ENCODE data around the gene FGF14. TPM values are rescaled to one million over a fixed set of nuclear protein-coding genes. Genes with fewer than 3 reads are reported as not detected.

Gene FGF14
- total RNA-seq, 1 experiment from 2014 or later: not detected

- Histone ChIP-seq H3K79me2 (ENCODE audit: low read length) (no peaks in the 10 kb centered on the region), H3K36me3 (ENCODE audit: insufficient read depth, low read length) (no peaks in the 10 kb centered on the region), H3K4me2 (ENCODE audit: low read depth, low read length, poor library complexity, severe bottlenecking) (no peak overlapping the region), H3K27me3 (ENCODE audit: low read length) (no peaks in the 10 kb centered on the region), H3K4me3 (ENCODE audit: low read length) (no peak overlapping the region), H3K4me1 (ENCODE audit: low read length) (no peaks in the 10 kb centered on the region), H3K9me2 (replicated peaks; ENCODE audit: insufficient read depth, low read length) (peaks cover 3% of the 10 kb centered on the region; the same call in 1 of the 2 replicates), H3K27ac (ENCODE audit: low read length) (no peak overlapping the region), H3K9ac (ENCODE audit: low read length) (no peak overlapping the region), H2AFZ (ENCODE audit: low read length) (no peak overlapping the region), H4K20me1 (ENCODE audit: insufficient read depth, low read depth, low read length) (no peaks in the 10 kb centered on the region), H3K9me3 (ENCODE audit: low read length) (no peaks in the 10 kb centered on the region)
- DNase-seq: no peak
Measured at GRCh38 chr13:102380012-102380411, 21.8 kb downstream of the FGF14 start.

GRCh38 chr13:102376318-102376717 lies 25.5 kb downstream of the FGF14 start:
- Histone ChIP-seq H4K20me1 (ENCODE audit: insufficient read depth, low read depth, low read length) (no peaks in the 10 kb centered on the region), H3K9me2 (replicated peaks; ENCODE audit: insufficient read depth, low read length) (no peaks in the 10 kb centered on the region), H3K4me2 (ENCODE audit: low read depth, low read length, poor library complexity, severe bottlenecking) (no peak overlapping the region), H3K9me3 (ENCODE audit: low read length) (no peaks in the 10 kb centered on the region), H3K27me3 (ENCODE audit: low read length) (no peaks in the 10 kb centered on the region), H3K36me3 (ENCODE audit: insufficient read depth, low read length) (no peaks in the 10 kb centered on the region), H2AFZ (ENCODE audit: low read length) (no peak overlapping the region), H3K4me1 (ENCODE audit: low read length) (no peaks in the 10 kb centered on the region), H3K27ac (ENCODE audit: low read length) (no peak overlapping the region), H3K9ac (ENCODE audit: low read length) (no peak overlapping the region), H3K4me3 (ENCODE audit: low read length) (no peak overlapping the region), H3K79me2 (ENCODE audit: low read length) (no peaks in the 10 kb centered on the region)
- DNase-seq: no peak

- H3K9me3 ChIP-seq (ENCODE audit: low read length): no peaks in the 10 kb centered on the region
- no peaks in the 10 kb centered on the region for H3K36me3 ChIP-seq (ENCODE audit: insufficient read depth, low read length)
- H4K20me1 ChIP-seq (ENCODE audit: insufficient read depth, low read depth, low read length): no peaks in the 10 kb centered on the region
- no peak overlapping the region for H3K27ac ChIP-seq (ENCODE audit: low read length)
- H3K4me1 ChIP-seq (ENCODE audit: low read length): no peaks in the 10 kb centered on the region
- H3K27me3 ChIP-seq (ENCODE audit: low read length): no peaks in the 10 kb centered on the region
- H3K4me3 ChIP-seq (ENCODE audit: low read length): no peak overlapping the region
- H3K9me2 ChIP-seq (replicated peaks; ENCODE audit: insufficient read depth, low read length): no peaks in the 10 kb centered on the region
- H3K9ac ChIP-seq (ENCODE audit: low read length): no peak overlapping the region
- no peak for DNase-seq
- H3K4me2 ChIP-seq (ENCODE audit: low read depth, low read length, poor library complexity, severe bottlenecking): no peak overlapping the region
- H3K79me2 ChIP-seq (ENCODE audit: low read length): no peaks in the 10 kb centered on the region
- no peak overlapping the region for H2AFZ ChIP-seq (ENCODE audit: low read length)
Measured at GRCh38 chr13:102374726-102375125, 27.1 kb downstream of the FGF14 start.

- no peaks in the 10 kb centered on the region for H3K9me2 ChIP-seq (replicated peaks; ENCODE audit: insufficient read depth, low read length)
- H3K4me3 ChIP-seq (ENCODE audit: low read length): no peak overlapping the region
- H2AFZ ChIP-seq (ENCODE audit: low read length): no peak overlapping the region
- no peaks in the 10 kb centered on the region for H3K4me1 ChIP-seq (ENCODE audit: low read length)
- H3K9me3 ChIP-seq (ENCODE audit: low read length): no peaks in the 10 kb centered on the region
- no peak for DNase-seq
- no peaks in the 10 kb centered on the region for H3K36me3 ChIP-seq (ENCODE audit: insufficient read depth, low read length)
- no peak overlapping the region for H3K4me2 ChIP-seq (ENCODE audit: low read depth, low read length, poor library complexity, severe bottlenecking)
- H3K27me3 ChIP-seq (ENCODE audit: low read length): no peaks in the 10 kb centered on the region
- no peaks in the 10 kb centered on the region for H4K20me1 ChIP-seq (ENCODE audit: insufficient read depth, low read depth, low read length)
- no peaks in the 10 kb centered on the region for H3K79me2 ChIP-seq (ENCODE audit: low read length)
- H3K9ac ChIP-seq (ENCODE audit: low read length): no peak overlapping the region
- no peak overlapping the region for H3K27ac ChIP-seq (ENCODE audit: low read length)
Measured at GRCh38 chr13:102374233-102374632, 27.6 kb downstream of the FGF14 start.

- H3K9me2 ChIP-seq (replicated peaks; ENCODE audit: insufficient read depth, low read length): no peaks in the 10 kb centered on the region
- H3K9ac ChIP-seq (ENCODE audit: low read length): no peak overlapping the region
- no peak for DNase-seq
- no peaks in the 10 kb centered on the region for H3K27me3 ChIP-seq (ENCODE audit: low read length)
- H3K79me2 ChIP-seq (ENCODE audit: low read length): no peaks in the 10 kb centered on the region
- H3K4me1 ChIP-seq (ENCODE audit: low read length): no peaks in the 10 kb centered on the region
- H2AFZ ChIP-seq (ENCODE audit: low read length): no peak overlapping the region
- H3K4me3 ChIP-seq (ENCODE audit: low read length): no peak overlapping the region
- H3K36me3 ChIP-seq (ENCODE audit: insufficient read depth, low read length): no peaks in the 10 kb centered on the region
- H3K9me3 ChIP-seq (ENCODE audit: low read length): no peaks in the 10 kb centered on the region
- no peaks in the 10 kb centered on the region for H4K20me1 ChIP-seq (ENCODE audit: insufficient read depth, low read depth, low read length)
- H3K4me2 ChIP-seq (ENCODE audit: low read depth, low read length, poor library complexity, severe bottlenecking): no peak overlapping the region
- no peak overlapping the region for H3K27ac ChIP-seq (ENCODE audit: low read length)
Measured at GRCh38 chr13:102373221-102373620, 28.6 kb downstream of the FGF14 start.

GRCh38 chr13:102369302-102369701 lies 32.5 kb downstream of the FGF14 start:
- Histone ChIP-seq H3K4me2 (ENCODE audit: low read depth, low read length, poor library complexity, severe bottlenecking) (no peak overlapping the region), H3K9me2 (replicated peaks; ENCODE audit: insufficient read depth, low read length) (no peaks in the 10 kb centered on the region), H3K9ac (ENCODE audit: low read length) (no peak overlapping the region), H3K4me3 (ENCODE audit: low read length) (no peak overlapping the region), H3K79me2 (ENCODE audit: low read length) (no peaks in the 10 kb centered on the region), H3K4me1 (ENCODE audit: low read length) (no peaks in the 10 kb centered on the region), H2AFZ (ENCODE audit: low read length) (no peak overlapping the region), H3K9me3 (ENCODE audit: low read length) (no peaks in the 10 kb centered on the region), H3K36me3 (ENCODE audit: insufficient read depth, low read length) (no peaks in the 10 kb centered on the region), H3K27me3 (ENCODE audit: low read length) (no peaks in the 10 kb centered on the region), H3K27ac (ENCODE audit: low read length) (no peak overlapping the region), H4K20me1 (ENCODE audit: insufficient read depth, low read depth, low read length) (no peaks in the 10 kb centered on the region)
- DNase-seq: no peak

GRCh38 chr13:102367836-102368235 lies 34.0 kb downstream of the FGF14 start:
- Histone ChIP-seq H3K36me3 (ENCODE audit: insufficient read depth, low read length) (no peaks in the 10 kb centered on the region), H3K4me2 (ENCODE audit: low read depth, low read length, poor library complexity, severe bottlenecking) (no peak overlapping the region), H2AFZ (ENCODE audit: low read length) (no peak overlapping the region), H3K9me3 (ENCODE audit: low read length) (no peaks in the 10 kb centered on the region), H3K79me2 (ENCODE audit: low read length) (no peaks in the 10 kb centered on the region), H3K27ac (ENCODE audit: low read length) (no peak overlapping the region), H4K20me1 (ENCODE audit: insufficient read depth, low read depth, low read length) (no peaks in the 10 kb centered on the region), H3K9me2 (replicated peaks; ENCODE audit: insufficient read depth, low read length) (no peaks in the 10 kb centered on the region), H3K27me3 (ENCODE audit: low read length) (no peaks in the 10 kb centered on the region), H3K9ac (ENCODE audit: low read length) (no peak overlapping the region), H3K4me1 (ENCODE audit: low read length) (no peaks in the 10 kb centered on the region), H3K4me3 (ENCODE audit: low read length) (no peak overlapping the region)
- DNase-seq: no peak

GRCh38 chr13:102361113-102361512 lies 40.7 kb downstream of the FGF14 start:
- no peaks in the 10 kb centered on the region for H3K79me2 ChIP-seq (ENCODE audit: low read length)
- no peaks in the 10 kb centered on the region for H4K20me1 ChIP-seq (ENCODE audit: insufficient read depth, low read depth, low read length)
- H3K27ac ChIP-seq (ENCODE audit: low read length): no peak overlapping the region
- no peaks in the 10 kb centered on the region for H3K4me1 ChIP-seq (ENCODE audit: low read length)
- no peaks in the 10 kb centered on the region for H3K36me3 ChIP-seq (ENCODE audit: insufficient read depth, low read length)
- H3K27me3 ChIP-seq (ENCODE audit: low read length): no peaks in the 10 kb centered on the region
- no peak overlapping the region for H3K4me3 ChIP-seq (ENCODE audit: low read length)
- H3K4me2 ChIP-seq (ENCODE audit: low read depth, low read length, poor library complexity, severe bottlenecking): no peak overlapping the region
- H3K9me2 ChIP-seq (replicated peaks; ENCODE audit: insufficient read depth, low read length): no peaks in the 10 kb centered on the region
- no peak overlapping the region for H2AFZ ChIP-seq (ENCODE audit: low read length)
- no peaks in the 10 kb centered on the region for H3K9me3 ChIP-seq (ENCODE audit: low read length)
- no peak for DNase-seq
- H3K9ac ChIP-seq (ENCODE audit: low read length): no peak overlapping the region

- no peak overlapping the region for H3K9ac ChIP-seq (ENCODE audit: low read length)
- no peaks in the 10 kb centered on the region for H3K9me3 ChIP-seq (ENCODE audit: low read length)
- H3K4me3 ChIP-seq (ENCODE audit: low read length): no peak overlapping the region
- no peak overlapping the region for H3K4me2 ChIP-seq (ENCODE audit: low read depth, low read length, poor library complexity, severe bottlenecking)
- no peaks in the 10 kb centered on the region for H3K27me3 ChIP-seq (ENCODE audit: low read length)
- H4K20me1 ChIP-seq (ENCODE audit: insufficient read depth, low read depth, low read length): no peaks in the 10 kb centered on the region
- no peaks in the 10 kb centered on the region for H3K79me2 ChIP-seq (ENCODE audit: low read length)
- no peak overlapping the region for H3K27ac ChIP-seq (ENCODE audit: low read length)
- no peaks in the 10 kb centered on the region for H3K4me1 ChIP-seq (ENCODE audit: low read length)
- DNase-seq: no peak
- H3K36me3 ChIP-seq (ENCODE audit: insufficient read depth, low read length): no peaks in the 10 kb centered on the region
- H2AFZ ChIP-seq (ENCODE audit: low read length): no peak overlapping the region
- H3K9me2 ChIP-seq (replicated peaks; ENCODE audit: insufficient read depth, low read length): no peaks in the 10 kb centered on the region
Measured at GRCh38 chr13:102359264-102359663, 42.6 kb downstream of the FGF14 start.
